Endothelial cell of umbilical vein (primary cell): ENCODE measurements around the gene FIG4. TPM values are rescaled to one million over a fixed set of nuclear protein-coding genes. Genes with fewer than 3 reads are reported as not detected.

ENCODE experiments used
- BruUV-seq: library from RNA; stranded (reverse); fragments of 400-500 nt; replicated peaks from 2 replicates; lab custom pipeline; 2021; lab: Mats Ljungman, UMichigan
- CTCF ChIA-PET: fragments of 300-600, 350-600 bp; sonication (Branson Sonifier 250); formaldehyde crosslinking; loops from one replicate; lab custom pipeline; 2021; ENCODE audit warnings: antibody characterized with exemption, inconsistent platforms; lab: Charles Lee
- POLR2A ChIA-PET: fragments of 300-600, 350-600 bp; sonication (Branson Sonifier 250); formaldehyde crosslinking; loops from one replicate; lab custom pipeline; 2021; ENCODE audit warnings: antibody characterized with exemption, inconsistent platforms; lab: Charles Lee
- DNase-seq: peaks from one replicate; pipeline ENCODE4 v3.0.0-alpha.2; 2011; ENCODE audit warnings: low read depth, low spot score
- FAIRE-seq: peaks from 2 replicates; lab custom pipeline; 2011; peaks lifted over from hg19 to GRCh38; lab: Jason Lieb, UNC
- H2AFZ ChIP-seq: 2 replicates; pipeline ENCODE4 v1.6.0; 2012; ENCODE audit warnings: low read depth, low read length, control low read depth, inconsistent platforms
- H3K27ac ChIP-seq: 2 replicates; pipeline ENCODE4 v1.5.1; 2011; ENCODE audit warnings: low read depth, mild to moderate bottlenecking, control low read depth, low read length, moderate library complexity; ENCODE audit not compliant: insufficient read depth
- H3K27me3 ChIP-seq, 2 experiments: 2 replicates each; pipeline versions ENCODE4 v1.6.0 to v1.6.1; 2011; ENCODE audit warnings: low read length in 2 of 2, mixed read lengths in 1 of 2; ENCODE audit not compliant: control insufficient read depth in 2 of 2, insufficient read depth in 2 of 2
- H3K36me3 ChIP-seq, 2 experiments: 2 replicates in 1 of 2; 3 replicates in 1 of 2; pipeline ENCODE4 v1.5.1; 2011; ENCODE audit warnings: low read length in 2 of 2, mild to moderate bottlenecking in 1 of 2, moderate library complexity in 1 of 2; ENCODE audit not compliant: control insufficient read depth in 2 of 2, insufficient read depth in 2 of 2; ENCODE audit errors: extremely low read depth in 1 of 2
- H3K4me1 ChIP-seq: 3 replicates; pipeline ENCODE4 v1.5.1; 2011; ENCODE audit warnings: mild to moderate bottlenecking, low read length; ENCODE audit not compliant: control insufficient read depth, insufficient read depth; ENCODE audit errors: extremely low read depth
- H3K4me2 ChIP-seq: 2 replicates; pipeline ENCODE4 v1.6.1; 2011; ENCODE audit warnings: low read length, control low read depth, mixed read lengths; ENCODE audit not compliant: insufficient read depth
- H3K4me3 ChIP-seq, 3 experiments: fragments of 200-600 bp in 1 of 3; sonication (generic), shearing (Covaris generic) in 1 of 3; replicated peaks in 1 of 3; 2 replicates each; pipeline ENCODE4 v1.5.1; 2011 to 2016; ENCODE audit warnings: control low read depth in 3 of 3, low read length in 3 of 3, mild to moderate bottlenecking in 2 of 3, inconsistent platforms in 1 of 3, low read depth in 1 of 3, moderate library complexity in 1 of 3; ENCODE audit not compliant: insufficient read depth in 1 of 3
- H3K79me2 ChIP-seq: 2 replicates; pipeline ENCODE4 v1.6.0; 2012; ENCODE audit warnings: low read length, inconsistent platforms; ENCODE audit not compliant: control insufficient read depth, insufficient read depth
- H3K9ac ChIP-seq: replicated peaks from 2 replicates; pipeline ENCODE3; 2011; ENCODE audit warnings: low read length, control low read depth; ENCODE audit not compliant: insufficient read depth; ENCODE audit errors: extremely low read depth
- H3K9me1 ChIP-seq: replicated peaks from 3 replicates; pipeline ENCODE4 v1.6.0; 2011; ENCODE audit warnings: mild to moderate bottlenecking, low read length; ENCODE audit not compliant: control insufficient read depth, insufficient read depth; ENCODE audit errors: extremely low read depth
- H3K9me3 ChIP-seq: replicated peaks from 2 replicates; pipeline ENCODE4 v1.5.1; 2012; ENCODE audit warnings: low read length, inconsistent platforms; ENCODE audit not compliant: control insufficient read depth, insufficient read depth
- H4K20me1 ChIP-seq: replicated peaks from 2 replicates; pipeline ENCODE3; 2011; ENCODE audit warnings: mild to moderate bottlenecking, low read length; ENCODE audit not compliant: control insufficient read depth, insufficient read depth; ENCODE audit errors: extremely low read depth
- CTCF ChIP-seq, 2 donors: IDR thresholded peaks; 1 replicate in 1 of 2; 2 replicates in 1 of 2; pipeline ENCODE4 v1.5.1; 2011; ENCODE audit warnings: low read length in 2 of 2, mild to moderate bottlenecking in 2 of 2, moderate library complexity in 2 of 2, control low read depth in 1 of 2, inconsistent platforms in 1 of 2, low read depth in 1 of 2; ENCODE audit not compliant: insufficient read depth in 1 of 2; ENCODE audit errors: extremely low read depth in 1 of 2
- EZH2 ChIP-seq: IDR thresholded peaks from 2 replicates; pipeline ENCODE4 v1.6.1; 2012; ENCODE audit warnings: borderline replicate concordance, low read depth, mild to moderate bottlenecking, moderate library complexity, low read length, inconsistent platforms; ENCODE audit not compliant: severe bottlenecking
- FOS ChIP-seq: IDR thresholded peaks from 2 replicates; pipeline ENCODE4 v1.6.1; 2011; ENCODE audit warnings: mild to moderate bottlenecking, low read length, moderate library complexity, borderline replicate concordance; ENCODE audit not compliant: insufficient read depth
- GATA2 ChIP-seq: IDR thresholded peaks from 2 replicates; pipeline ENCODE4 v1.7.0; 2011; ENCODE audit warnings: low read depth, mild to moderate bottlenecking, moderate library complexity, mixed read lengths, low read length; ENCODE audit not compliant: insufficient read length, insufficient read depth
- JUN ChIP-seq: IDR thresholded peaks from 2 replicates; pipeline ENCODE4 v1.6.1; 2011; ENCODE audit warnings: borderline replicate concordance, low read depth; ENCODE audit not compliant: insufficient read length, insufficient read depth
- MAX ChIP-seq: IDR thresholded peaks from 2 replicates; pipeline ENCODE4 v1.6.1; 2011; ENCODE audit not compliant: insufficient read depth, insufficient read length
- MYC ChIP-seq: IDR thresholded peaks from one replicate; pipeline ENCODE4 v1.6.1; 2011; ENCODE audit warnings: mild to moderate bottlenecking, low read depth, low read length
- POLR2A ChIP-seq: IDR thresholded peaks from 2 replicates; pipeline ENCODE4 v1.6.1; 2012; ENCODE audit warnings: low read depth, mild to moderate bottlenecking, control low read depth, low read length
- POLR2AphosphoS5 ChIP-seq: IDR thresholded peaks from 2 replicates; pipeline ENCODE4 v1.6.1; 2012; ENCODE audit warnings: low read depth, mild to moderate bottlenecking, control low read depth, low read length, moderate library complexity; ENCODE audit not compliant: insufficient read depth
- dilution Hi-C: fragments of 300-500 bp; cut with MboI; formaldehyde crosslinking; loops from one replicate; pipeline ENCODE4 v1.15.0; 2019; ENCODE audit warnings: low sequenced_read_pairs; ENCODE audit not compliant: extremely low pct_ligation_motif_present
- intact Hi-C: fragments of 100-400 bp; cut with micrococcal nuclease; formaldehyde crosslinking; loops from one replicate; pipeline ENCODE4 v1.10.0; 2022
- polyA plus RNA-seq, 4 experiments: library from polyadenylated mRNA; depleted of rRNA in 3 of 4; stranded (reverse) in 3 of 4; unstranded in 1 of 4; fragments of >200 nt; gene quantifications; 2 replicates each; pipeline versions ENCODE4 v1.2.1 to v1.2.3, GENCODE V29; 2011 to 2012; ENCODE audit warnings: missing spikeins in 1 of 4
- total RNA-seq: library from RNA; stranded (reverse); gene quantifications from 2 replicates; pipeline ENCODE4 v1.2.3, GENCODE V29; 2021

The FIG4 gene
- total and polyA plus RNA-seq, 2 donors (not counting 3 experiments of a cell fraction or from before 2014, with no cell fraction given), result 7.9 to 12.2 TPM

DNA sequence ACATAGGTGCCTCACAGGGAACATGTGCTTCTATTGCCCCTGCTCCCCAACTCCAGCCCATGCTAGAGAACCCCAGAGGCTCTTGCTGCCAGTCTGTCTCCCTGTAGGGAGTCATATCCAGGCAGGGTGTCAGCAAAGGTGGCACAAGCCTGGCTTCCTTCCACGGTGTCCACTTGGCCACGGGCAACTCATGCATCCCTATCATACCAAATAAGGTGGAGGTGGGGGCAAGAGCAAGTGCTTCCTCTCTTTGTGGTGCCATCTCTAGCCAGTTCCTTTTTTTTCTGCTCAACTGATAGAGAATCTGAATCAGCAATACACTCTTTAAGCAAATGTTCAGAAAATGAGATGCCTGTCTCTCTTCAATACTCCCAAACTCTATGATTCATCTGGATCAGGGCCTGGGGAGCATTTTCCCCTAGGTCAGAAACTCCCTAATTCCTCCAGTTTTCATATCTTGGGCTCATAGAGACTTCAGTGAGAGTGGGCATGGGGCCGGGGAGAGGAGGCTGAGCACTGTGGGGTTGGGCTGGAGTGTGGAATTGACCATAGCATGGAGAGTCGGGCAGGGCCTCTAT lies 182.0 kb downstream of the FIG4 start:
- BruUV-seq, result no TSS peak
- no peak for DNase-seq

More for the DNA sequence above, 182.0 kb downstream of the FIG4 start:
- no peak overlapping the region for H2AFZ ChIP-seq
- H3K27me3 ChIP-seq, result peaks cover 8 to 16% of the 10 kb centered on the region in 2 experiments
- H3K4me2 ChIP-seq, result no peak overlapping the region
- no peak for TF ChIP-seq EZH2
- TF ChIP-seq POLR2AphosphoS5, result no peak
- no peak for TF ChIP-seq MYC
- TF ChIP-seq MAX, result no peak
- no peak for TF ChIP-seq CTCF (IDR thresholded peaks at IDR 0.05; ENCODE audit: extremely low read depth in 1 of 2, insufficient read depth in 1 of 2, low read depth in 1 of 2, low read length in 2 of 2)
- TF ChIP-seq POLR2A, result no peak
- TF ChIP-seq FOS, result no peak
- no peak for TF ChIP-seq GATA2
- TF ChIP-seq JUN, result no peak
- no peaks in the 10 kb centered on the region for H3K36me3 ChIP-seq
- no peaks in the 10 kb centered on the region for H3K9me1 ChIP-seq
- H3K27ac ChIP-seq, result no peak overlapping the region
- H4K20me1 ChIP-seq, result no peaks in the 10 kb centered on the region
- H3K9me3 ChIP-seq, result no peaks in the 10 kb centered on the region
- no peak overlapping the region for H3K9ac ChIP-seq
- CTCF ChIA-PET, result no interaction called here
- no peak overlapping the region for H3K4me3 ChIP-seq
- intact Hi-C loops (no loop called here), dilution Hi-C loops (no loop called here)
- POLR2A ChIA-PET, result no interaction called here
- H3K79me2 ChIP-seq, result no peaks in the 10 kb centered on the region
- no peaks in the 10 kb centered on the region for H3K4me1 ChIP-seq
- FAIRE-seq, result no peak
